Measurements from ENCODE around the gene ZNF385B.

DNA sequence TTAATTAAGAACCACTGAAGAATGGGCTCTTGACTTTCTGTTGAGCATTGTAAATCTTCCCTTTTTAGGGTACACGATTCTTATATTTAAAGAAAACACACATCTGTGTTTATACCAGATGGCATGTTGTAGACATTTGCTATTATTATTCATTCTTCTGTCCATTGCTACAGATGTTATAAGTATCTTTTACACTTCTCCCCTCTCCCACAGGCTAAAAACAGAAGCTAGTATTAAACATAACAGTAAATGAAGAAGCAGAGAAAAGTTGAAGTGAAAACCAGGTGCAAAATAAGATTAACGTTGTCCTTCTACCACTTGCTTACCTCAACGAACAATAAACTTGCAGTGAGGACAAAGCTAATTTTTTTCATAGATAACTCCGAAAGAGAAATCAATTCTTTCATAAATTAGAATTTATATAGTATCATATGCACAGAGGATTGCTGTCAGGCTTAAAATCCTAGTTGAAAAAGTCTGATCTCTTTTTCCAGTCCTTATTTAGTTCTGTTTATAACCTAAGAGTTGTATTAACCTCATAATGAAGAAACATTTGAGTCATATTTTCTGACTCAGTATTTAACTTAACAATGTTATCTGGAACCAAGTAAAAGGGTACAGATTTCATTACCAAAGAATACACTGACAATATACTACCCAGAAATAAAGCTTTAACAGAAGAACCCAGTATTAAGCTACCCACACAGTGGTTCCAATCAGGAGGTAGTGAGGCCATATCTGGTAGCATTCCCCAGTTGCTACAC is 16.4 kb upstream of the ZNF385B start:
- TF ChIP-seq CTCF (optimal IDR thresholded peaks at IDR 0.05 in 1 of 3, IDR thresholded peaks at IDR 0.05 in 1 of 3, conservative IDR thresholded peaks at IDR 0.05 in 1 of 3; ENCODE audit: extremely low read depth in 1 of 3, insufficient read depth in 2 of 3, low read length in 3 of 3): no peak
- TF ChIP-seq EZH2 (IDR thresholded peaks at IDR 0.05; ENCODE audit: low read length): no peak
